ENCODE measurements around the gene SNAP23. TPM values are rescaled to one million over a fixed set of nuclear protein-coding genes. Genes with fewer than 3 reads are reported as not detected.
A peak's percentile ranks its signal among the peaks of the same experiment; 100 is the strongest.

SNAP23 gene
- total and polyA plus RNA-seq, 2 experiments from 2014 or later, result 58.8 to 88.1 TPM

DNA sequence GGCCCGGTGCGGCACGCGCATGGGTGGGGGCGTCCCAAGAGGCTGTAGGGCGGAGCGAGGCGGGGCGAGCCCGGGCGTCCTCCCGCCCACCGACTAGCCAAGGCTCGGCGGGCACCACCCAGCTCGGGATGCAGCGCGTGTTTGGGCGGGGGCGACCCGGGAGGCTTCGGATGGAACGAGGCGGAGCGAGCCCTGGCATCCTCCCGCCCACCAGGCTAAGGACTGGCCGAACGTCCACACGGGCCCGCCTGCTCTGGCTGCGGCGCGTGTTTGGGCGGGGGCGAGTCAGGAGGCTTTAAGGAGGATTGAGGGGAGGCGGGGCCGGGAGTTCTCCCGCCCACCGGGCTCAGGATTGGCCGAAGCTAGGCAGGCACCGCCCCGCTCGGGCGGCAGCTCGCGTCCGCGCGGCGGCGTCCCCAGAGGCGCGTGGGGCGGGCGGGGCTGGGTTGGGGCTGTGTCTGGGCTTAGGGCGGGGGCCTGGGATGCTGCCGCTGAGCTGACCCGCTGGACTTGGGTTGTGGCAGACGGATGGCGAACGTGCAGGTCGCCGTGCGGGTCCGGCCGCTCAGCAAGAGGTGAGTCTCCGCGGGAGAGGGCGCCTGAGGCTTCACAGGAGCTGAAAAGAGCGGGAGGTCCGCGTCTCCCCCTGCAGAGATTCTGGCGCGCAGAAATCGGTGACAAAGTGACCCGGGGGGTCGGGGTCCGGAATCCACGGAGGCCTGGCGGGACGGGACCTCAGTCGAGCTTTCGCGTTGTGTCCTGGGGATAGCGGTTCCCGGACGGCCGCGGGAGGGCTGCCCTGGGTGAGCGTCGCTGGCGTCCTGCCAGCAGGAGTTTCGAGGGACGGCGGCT is 80.0 kb downstream of the SNAP23 start, which contains the start of gene STARD9:
STARD9 (plus strand) TSS at position 419 of the 852 bp plus-strand sequence; CDS start at position 529, 110 bp downstream.
- Histone ChIP-seq H3K4me1 (ENCODE audit: insufficient read depth) (peaks cover 3% of the 10 kb centered on the region; the same call in 1 of the 2 replicates), H3K27ac (ENCODE audit: low read depth) (no peak within 1 kb of the TSS), H3K9me2 (ENCODE audit: insufficient read depth) (no peaks in the 10 kb centered on the region), H3K27me3 (ENCODE audit: insufficient read depth) (peaks cover 41% of the 10 kb centered on the region), H3K36me3 (ENCODE audit: insufficient read depth) (no peaks in the 10 kb centered on the region), H3F3A (replicated peaks; ENCODE audit: low read depth) (peaks cover 8% of the 10 kb centered on the region; the same call in 1 of the 2 replicates), H3K79me2 (replicated peaks; ENCODE audit: insufficient read depth) (peaks cover 8% of the 10 kb centered on the region), H3K4me2 (peak within 1 kb of the TSS; percentile 92), H4K20me1 (replicated peaks; ENCODE audit: insufficient read depth) (peaks cover 20% of the 10 kb centered on the region; the same call in 1 of the 2 replicates), H2AFZ (peak within 1 kb of the TSS; percentile 94), H3K4me3 (peak within 1 kb of the TSS; percentile 78)
- H3K4me3 Mint-ChIP-seq, result peak within 1 kb of the TSS; percentile 94
- no peaks in the 10 kb centered on the region for H3K36me3 Mint-ChIP-seq (ENCODE audit: low read depth)
- peaks cover 9% of the 10 kb centered on the region for H3K4me1 Mint-ChIP-seq
- H3K27me3 Mint-ChIP-seq (ENCODE audit: insufficient read depth, low read depth, poor library complexity), result peaks cover 30% of the 10 kb centered on the region
- H3K27ac Mint-ChIP-seq, result no peak within 1 kb of the TSS
- H3K9me3 Mint-ChIP-seq, result no peaks in the 10 kb centered on the region
- 0 out of 2 replicates have a peak, but pooled peaks have one; percentile 52 for TF ChIP-seq POLR2AphosphoS5 (IDR thresholded peaks at IDR 0.05; ENCODE audit: low read depth)
- TF ChIP-seq, protein P1, sequence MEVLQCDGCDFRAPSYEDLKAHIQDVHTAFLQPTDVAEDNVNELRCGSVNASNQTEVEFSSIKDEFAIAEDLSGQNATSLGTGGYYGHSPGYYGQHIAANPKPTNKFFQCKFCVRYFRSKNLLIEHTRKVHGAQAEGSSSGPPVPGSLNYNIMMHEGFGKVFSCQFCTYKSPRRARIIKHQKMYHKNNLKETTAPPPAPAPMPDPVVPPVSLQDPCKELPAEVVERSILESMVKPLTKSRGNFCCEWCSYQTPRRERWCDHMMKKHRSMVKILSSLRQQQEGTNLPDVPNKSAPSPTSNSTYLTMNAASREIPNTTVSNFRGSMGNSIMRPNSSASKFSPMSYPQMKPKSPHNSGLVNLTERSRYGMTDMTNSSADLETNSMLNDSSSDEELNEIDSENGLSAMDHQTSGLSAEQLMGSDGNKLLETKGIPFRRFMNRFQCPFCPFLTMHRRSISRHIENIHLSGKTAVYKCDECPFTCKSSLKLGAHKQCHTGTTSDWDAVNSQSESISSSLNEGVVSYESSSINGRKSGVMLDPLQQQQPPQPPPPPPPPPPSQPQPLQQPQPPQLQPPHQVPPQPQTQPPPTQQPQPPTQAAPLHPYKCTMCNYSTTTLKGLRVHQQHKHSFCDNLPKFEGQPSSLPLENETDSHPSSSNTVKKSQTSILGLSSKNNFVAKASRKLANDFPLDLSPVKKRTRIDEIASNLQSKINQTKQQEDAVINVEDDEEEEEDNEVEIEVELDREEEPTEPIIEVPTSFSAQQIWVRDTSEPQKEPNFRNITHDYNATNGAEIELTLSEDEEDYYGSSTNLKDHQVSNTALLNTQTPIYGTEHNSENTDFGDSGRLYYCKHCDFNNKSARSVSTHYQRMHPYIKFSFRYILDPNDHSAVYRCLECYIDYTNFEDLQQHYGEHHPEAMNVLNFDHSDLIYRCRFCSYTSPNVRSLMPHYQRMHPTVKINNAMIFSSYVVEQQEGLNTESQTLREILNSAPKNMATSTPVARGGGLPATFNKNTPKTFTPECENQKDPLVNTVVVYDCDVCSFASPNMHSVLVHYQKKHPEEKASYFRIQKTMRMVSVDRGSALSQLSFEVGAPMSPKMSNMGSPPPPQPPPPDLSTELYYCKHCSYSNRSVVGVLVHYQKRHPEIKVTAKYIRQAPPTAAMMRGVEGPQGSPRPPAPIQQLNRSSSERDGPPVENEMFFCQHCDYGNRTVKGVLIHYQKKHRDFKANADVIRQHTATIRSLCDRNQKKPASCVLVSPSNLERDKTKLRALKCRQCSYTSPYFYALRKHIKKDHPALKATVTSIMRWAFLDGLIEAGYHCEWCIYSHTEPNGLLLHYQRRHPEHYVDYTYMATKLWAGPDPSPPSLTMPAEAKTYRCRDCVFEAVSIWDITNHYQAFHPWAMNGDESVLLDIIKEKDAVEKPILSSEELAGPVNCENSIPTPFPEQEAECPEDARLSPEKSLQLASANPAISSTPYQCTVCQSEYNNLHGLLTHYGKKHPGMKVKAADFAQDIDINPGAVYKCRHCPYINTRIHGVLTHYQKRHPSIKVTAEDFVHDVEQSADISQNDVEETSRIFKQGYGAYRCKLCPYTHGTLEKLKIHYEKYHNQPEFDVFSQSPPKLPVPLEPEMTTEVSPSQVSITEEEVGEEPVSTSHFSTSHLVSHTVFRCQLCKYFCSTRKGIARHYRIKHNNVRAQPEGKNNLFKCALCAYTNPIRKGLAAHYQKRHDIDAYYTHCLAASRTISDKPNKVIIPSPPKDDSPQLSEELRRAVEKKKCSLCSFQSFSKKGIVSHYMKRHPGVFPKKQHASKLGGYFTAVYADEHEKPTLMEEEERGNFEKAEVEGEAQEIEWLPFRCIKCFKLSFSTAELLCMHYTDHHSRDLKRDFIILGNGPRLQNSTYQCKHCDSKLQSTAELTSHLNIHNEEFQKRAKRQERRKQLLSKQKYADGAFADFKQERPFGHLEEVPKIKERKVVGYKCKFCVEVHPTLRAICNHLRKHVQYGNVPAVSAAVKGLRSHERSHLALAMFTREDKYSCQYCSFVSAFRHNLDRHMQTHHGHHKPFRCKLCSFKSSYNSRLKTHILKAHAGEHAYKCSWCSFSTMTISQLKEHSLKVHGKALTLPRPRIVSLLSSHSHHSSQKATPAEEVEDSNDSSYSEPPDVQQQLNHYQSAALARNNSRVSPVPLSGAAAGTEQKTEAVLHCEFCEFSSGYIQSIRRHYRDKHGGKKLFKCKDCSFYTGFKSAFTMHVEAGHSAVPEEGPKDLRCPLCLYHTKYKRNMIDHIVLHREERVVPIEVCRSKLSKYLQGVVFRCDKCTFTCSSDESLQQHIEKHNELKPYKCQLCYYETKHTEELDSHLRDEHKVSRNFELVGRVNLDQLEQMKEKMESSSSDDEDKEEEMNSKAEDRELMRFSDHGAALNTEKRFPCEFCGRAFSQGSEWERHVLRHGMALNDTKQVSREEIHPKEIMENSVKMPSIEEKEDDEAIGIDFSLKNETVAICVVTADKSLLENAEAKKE (CRISPR knock-in tag; IDR thresholded peaks at IDR 0.05), result no peak
- no peak for TF ChIP-seq STAT1 (IDR thresholded peaks at IDR 0.05; ENCODE audit: unreplicated experiment)
- ATAC-seq (peak; percentile 93), DNase-seq (ENCODE audit: low spot score) (peak; percentile 99)

Measured in GM23338 (cell line).